Calu3 (cell line): ENCODE measurements around the gene TMEM254. TPM values are rescaled to one million over a fixed set of nuclear protein-coding genes. Genes with fewer than 3 reads are reported as not detected.
"Not testable (repeated sequence)": the region's sequence is repeated elsewhere in the genome, so short reads cannot be mapped to it uniquely, and the experiment has no call there.

Source experiments
- BruUV-seq: library from RNA; stranded (reverse); fragments of 400-500 nt; replicated peaks from 2 replicates; lab custom pipeline; 2021; lab: Mats Ljungman, UMichigan
- CTCF ChIA-PET: fragments of 300-600 bp; sonication (Branson Sonifier 250); formaldehyde crosslinking; loops from one replicate; lab custom pipeline; 2022; ENCODE audit warnings: antibody characterized with exemption; lab: Charles Lee
- DNase-seq: peaks from one replicate; pipeline ENCODE4 v3.0.0; 2022
- H3K27ac Mint-ChIP-seq: one replicate; pipeline ENCODE4 v1.8.0; 2022; ENCODE audit warnings: mixed read lengths; ENCODE audit not compliant: unreplicated experiment
- H3K27me3 Mint-ChIP-seq: one replicate; pipeline ENCODE4 v1.8.0; 2022; ENCODE audit warnings: mixed read lengths; ENCODE audit not compliant: unreplicated experiment
- H3K36me3 Mint-ChIP-seq: one replicate; pipeline ENCODE4 v1.8.0; 2022; ENCODE audit warnings: mild to moderate bottlenecking, moderate library complexity, mixed read lengths; ENCODE audit not compliant: insufficient read depth, unreplicated experiment
- H3K4me1 Mint-ChIP-seq: one replicate; pipeline ENCODE4 v1.8.0; 2022; ENCODE audit warnings: mild to moderate bottlenecking, low read depth, mixed read lengths; ENCODE audit not compliant: unreplicated experiment
- H3K4me3 Mint-ChIP-seq: one replicate; pipeline ENCODE4 v1.8.0; 2022; ENCODE audit warnings: mild to moderate bottlenecking, low read depth, moderate library complexity, mixed read lengths; ENCODE audit not compliant: unreplicated experiment
- H3K9me3 Mint-ChIP-seq: one replicate; pipeline ENCODE4 v1.8.0; 2022; ENCODE audit warnings: low read depth, mixed read lengths; ENCODE audit not compliant: unreplicated experiment
- CTCF ChIP-seq: fragments of 200-600 bp; IDR thresholded peaks from one replicate; pipeline ENCODE4 v1.8.0; 2022; ENCODE audit warnings: antibody characterized with exemption; ENCODE audit not compliant: unreplicated experiment
- intact Hi-C: fragments of 100-400 bp; cut with micrococcal nuclease; formaldehyde crosslinking; loops from one replicate; pipeline ENCODE4 v1.10.0; 2022; ENCODE audit not compliant: unreplicated experiment
- total RNA-seq: library from RNA; stranded (reverse); gene quantifications from 2 replicates; pipeline ENCODE4 v1.2.3, GENCODE V29; 2022

Gene TMEM254
- total RNA-seq, 1 experiment from 2014 or later: 26.5 TPM

- intact Hi-C loops: no loop called here
- no TSS peak for BruUV-seq
- no peak overlapping the region for H3K4me3 Mint-ChIP-seq
- H3K9me3 Mint-ChIP-seq: no peaks in the 10 kb centered on the region
- DNase-seq: no peak
- no peak for TF ChIP-seq CTCF
- no peaks in the 10 kb centered on the region for H3K27me3 Mint-ChIP-seq
- no peak overlapping the region for H3K27ac Mint-ChIP-seq
- no peaks in the 10 kb centered on the region for H3K4me1 Mint-ChIP-seq
- no peaks in the 10 kb centered on the region for H3K36me3 Mint-ChIP-seq
- CTCF ChIA-PET: interaction anchor here (1.3 to 1.7 kb wide), 3 partner anchors 8 to 16 kb away, joined by 3 to 4 read pairs (median 4); partner anchors contain the start of gene TMEM254
Observed at GRCh38 chr10:80066809-80067208, 11.7 kb upstream of the TMEM254 start.

- CTCF ChIA-PET: interaction anchor here (1.3 to 1.7 kb wide), 2 partner anchors 9 to 11 kb away, joined by 3 to 4 read pairs; partner anchors contain the start of gene TMEM254
Observed at GRCh38 chr10:80067821-80068220, 10.6 kb upstream of the TMEM254 start.

DNA sequence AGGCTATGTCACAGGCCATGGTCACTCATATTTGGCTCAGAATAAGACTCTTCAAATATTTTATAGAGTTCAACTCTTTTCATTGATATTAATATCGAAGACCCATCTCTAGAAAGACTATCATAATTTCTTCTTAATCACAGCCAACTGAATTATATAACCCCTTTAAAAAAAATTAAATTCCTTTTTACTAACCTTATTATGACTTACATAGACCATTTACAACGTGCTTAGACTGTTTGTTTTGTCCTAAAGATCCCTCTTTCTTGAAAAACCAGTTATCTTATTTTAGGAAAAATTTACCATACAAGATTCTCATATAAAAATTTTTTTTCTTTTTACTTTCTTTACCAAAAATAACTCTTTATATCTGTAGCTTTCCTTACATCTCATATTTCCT is 10.2 kb upstream of the TMEM254 start:
- TF ChIP-seq CTCF: no peak
- BruUV-seq: no TSS peak
- H3K36me3 Mint-ChIP-seq: no peaks in the 10 kb centered on the region
- H3K27me3 Mint-ChIP-seq: no peaks in the 10 kb centered on the region
- H3K4me1 Mint-ChIP-seq: no peaks in the 10 kb centered on the region
- CTCF ChIA-PET: interaction anchor here (1.3 to 1.7 kb wide), 2 partner anchors 10 kb away, joined by 3 to 4 read pairs; partner anchors contain the start of gene TMEM254
- intact Hi-C loops: no loop called here
- no peaks in the 10 kb centered on the region for H3K9me3 Mint-ChIP-seq
- no peak overlapping the region for H3K27ac Mint-ChIP-seq
- H3K4me3 Mint-ChIP-seq: no peak overlapping the region
- DNase-seq: no peak

More at GRCh38 chr10:80067821-80068220, 10.6 kb upstream of the TMEM254 start:
- H3K4me3 Mint-ChIP-seq, H3K36me3 Mint-ChIP-seq, DNase-seq, H3K9me3 Mint-ChIP-seq, H3K27ac Mint-ChIP-seq, H3K4me1 Mint-ChIP-seq, BruUV-seq, intact Hi-C loops, H3K27me3 Mint-ChIP-seq: not testable (repeated sequence)

GRCh38 chr10:80070057-80070456 is 8.4 kb upstream of the TMEM254 start:
- Mint-ChIP-seq H3K4me1 (no peaks in the 10 kb centered on the region), H3K36me3 (no peaks in the 10 kb centered on the region), H3K9me3 (no peaks in the 10 kb centered on the region), H3K4me3 (no peak overlapping the region), H3K27ac (no peak overlapping the region), H3K27me3 (no peaks in the 10 kb centered on the region)
- CTCF ChIA-PET: no interaction called here
- TF ChIP-seq CTCF: no peak
- intact Hi-C loops: no loop called here
- BruUV-seq: no TSS peak
- DNase-seq: no peak

- DNase-seq: no peak
- H3K36me3 Mint-ChIP-seq: no peaks in the 10 kb centered on the region
- H3K9me3 Mint-ChIP-seq: no peaks in the 10 kb centered on the region
- H3K27me3 Mint-ChIP-seq: no peaks in the 10 kb centered on the region
- H3K27ac Mint-ChIP-seq: no peak overlapping the region
- intact Hi-C loops: no loop called here
- H3K4me1 Mint-ChIP-seq: no peaks in the 10 kb centered on the region
- CTCF ChIA-PET: no interaction called here
- H3K4me3 Mint-ChIP-seq: no peak overlapping the region
- no peak for TF ChIP-seq CTCF
- BruUV-seq: no TSS peak
Observed at GRCh38 chr10:80072584-80072983, 5.9 kb upstream of the TMEM254 start.
